ENCODE results near the gene DENND1A.

The DENND1A gene

DNA sequence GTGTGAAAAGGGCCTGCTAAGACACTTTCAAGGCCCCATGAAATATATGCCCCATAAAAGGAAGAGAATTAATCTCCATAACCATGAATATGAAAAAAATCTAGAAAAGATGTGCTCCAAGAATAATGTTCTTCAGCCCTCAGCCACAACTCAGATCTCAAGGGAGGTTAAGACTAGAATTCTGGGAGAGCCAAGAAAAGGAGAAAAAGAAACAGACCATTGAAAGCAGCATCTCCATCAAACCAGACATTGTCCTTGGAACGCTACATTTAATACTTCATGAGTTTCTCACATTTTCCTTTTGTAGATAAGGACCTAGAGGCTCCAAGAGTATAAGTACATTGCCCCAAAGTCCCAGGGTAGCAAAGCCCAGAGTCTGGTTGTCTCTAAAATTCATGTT lies 270.6 kb downstream of the DENND1A start:
- no peak for DNase-seq (ENCODE audit: insufficient read length, low spot score)
- TF ChIP-seq, protein P1, sequence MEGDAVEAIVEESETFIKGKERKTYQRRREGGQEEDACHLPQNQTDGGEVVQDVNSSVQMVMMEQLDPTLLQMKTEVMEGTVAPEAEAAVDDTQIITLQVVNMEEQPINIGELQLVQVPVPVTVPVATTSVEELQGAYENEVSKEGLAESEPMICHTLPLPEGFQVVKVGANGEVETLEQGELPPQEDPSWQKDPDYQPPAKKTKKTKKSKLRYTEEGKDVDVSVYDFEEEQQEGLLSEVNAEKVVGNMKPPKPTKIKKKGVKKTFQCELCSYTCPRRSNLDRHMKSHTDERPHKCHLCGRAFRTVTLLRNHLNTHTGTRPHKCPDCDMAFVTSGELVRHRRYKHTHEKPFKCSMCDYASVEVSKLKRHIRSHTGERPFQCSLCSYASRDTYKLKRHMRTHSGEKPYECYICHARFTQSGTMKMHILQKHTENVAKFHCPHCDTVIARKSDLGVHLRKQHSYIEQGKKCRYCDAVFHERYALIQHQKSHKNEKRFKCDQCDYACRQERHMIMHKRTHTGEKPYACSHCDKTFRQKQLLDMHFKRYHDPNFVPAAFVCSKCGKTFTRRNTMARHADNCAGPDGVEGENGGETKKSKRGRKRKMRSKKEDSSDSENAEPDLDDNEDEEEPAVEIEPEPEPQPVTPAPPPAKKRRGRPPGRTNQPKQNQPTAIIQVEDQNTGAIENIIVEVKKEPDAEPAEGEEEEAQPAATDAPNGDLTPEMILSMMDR (IDR thresholded peaks at IDR 0.05; ENCODE audit: insufficient read depth, missing control alignments) = no peak
- FAIRE-seq = no peak

DNA sequence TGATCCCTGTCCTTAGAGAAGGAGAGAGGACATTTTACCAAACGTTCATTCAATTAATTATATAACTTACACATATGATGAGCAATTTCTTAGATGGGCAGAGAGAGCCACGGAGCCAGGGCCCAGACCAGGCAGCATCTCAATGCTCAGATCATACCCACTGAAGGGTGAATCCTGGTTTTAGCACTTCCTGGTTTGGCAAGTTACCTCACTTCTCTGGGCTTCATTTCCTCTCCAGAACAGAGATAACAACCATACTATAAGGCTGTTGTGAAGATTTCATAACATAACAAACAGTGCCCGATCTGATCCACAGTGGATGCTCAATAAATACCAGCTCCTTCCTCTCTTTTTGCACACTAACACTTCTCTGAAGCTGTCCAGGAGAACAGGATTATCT lies 271.1 kb downstream of the DENND1A start:
- FAIRE-seq (peak; percentile 16), DNase-seq (ENCODE audit: insufficient read length, low spot score) (no peak)
- TF ChIP-seq, protein P1 (IDR thresholded peaks at IDR 0.05; ENCODE audit: insufficient read depth, missing control alignments) = no peak

DNA sequence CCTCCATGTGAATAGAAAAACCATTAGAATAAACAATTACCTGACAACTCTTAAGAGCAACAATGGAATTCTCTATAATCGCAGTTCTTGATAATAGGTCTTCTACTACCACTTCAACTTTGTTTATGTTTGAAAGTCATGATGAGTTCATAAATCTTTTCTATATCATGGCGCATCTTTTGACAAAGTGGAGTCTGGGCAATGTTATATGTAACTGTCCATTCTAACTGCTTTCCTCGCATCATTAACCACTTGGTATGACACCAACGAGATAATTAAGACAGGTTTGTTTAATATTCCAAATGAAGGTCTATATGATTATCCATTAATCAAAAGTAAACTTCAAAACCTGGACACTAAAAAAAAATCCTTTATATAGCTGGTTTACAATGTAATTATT lies 272.0 kb downstream of the DENND1A start:
- TF ChIP-seq, protein P1 (IDR thresholded peaks at IDR 0.05; ENCODE audit: insufficient read depth, missing control alignments) = no peak
- no peak for DNase-seq (ENCODE audit: insufficient read length, low spot score)

DNA sequence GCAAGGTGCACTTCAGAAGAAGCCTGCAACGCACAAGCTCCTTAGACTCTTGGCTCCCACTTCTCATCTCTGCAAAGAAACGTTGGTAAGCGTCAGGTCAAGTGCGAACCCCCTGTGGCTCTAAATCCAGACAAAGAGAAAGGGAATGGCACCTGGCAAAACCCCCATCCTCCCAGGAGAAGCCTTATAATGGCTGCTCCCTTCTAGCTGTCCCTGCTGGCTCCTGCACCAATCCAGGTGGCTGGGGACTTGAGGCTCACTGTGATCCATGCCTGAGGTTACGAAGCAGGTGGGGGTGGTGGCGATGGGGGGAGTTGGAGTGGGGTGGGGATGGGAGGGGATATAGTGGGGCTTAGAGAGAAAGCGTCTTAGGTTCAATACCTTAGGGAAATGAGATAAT lies 272.8 kb downstream of the DENND1A start:
- DNase-seq (ENCODE audit: insufficient read length, low spot score) (no peak), FAIRE-seq (no peak)
- TF ChIP-seq, protein P1 (IDR thresholded peaks at IDR 0.05; ENCODE audit: insufficient read depth, missing control alignments) = no peak

More for the DNA sequence above, 272.0 kb downstream of the DENND1A start:
- no peak for FAIRE-seq

DNA sequence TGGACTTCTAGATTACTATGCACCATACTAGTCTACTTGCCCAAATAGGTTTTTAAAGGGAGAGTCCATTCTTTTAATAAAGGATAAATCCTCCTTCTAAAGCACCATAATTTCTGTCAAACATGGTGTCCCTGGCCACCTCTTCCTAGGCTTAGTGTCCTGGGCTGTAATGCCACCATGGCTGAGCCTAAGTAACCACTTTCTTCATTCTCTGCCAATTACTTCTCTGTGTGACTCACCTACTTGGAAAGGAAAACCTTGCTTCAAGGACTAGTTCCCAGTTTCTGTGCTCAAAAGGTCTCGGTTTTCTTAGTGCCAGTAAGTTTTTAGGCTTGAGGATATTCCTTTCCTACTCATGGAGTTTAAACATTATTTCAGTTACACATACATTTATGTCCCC lies 273.4 kb downstream of the DENND1A start:
- TF ChIP-seq, protein P1 (IDR thresholded peaks at IDR 0.05; ENCODE audit: insufficient read depth, missing control alignments) = no peak
- FAIRE-seq (no peak), DNase-seq (ENCODE audit: insufficient read length, low spot score) (no peak)

DNA sequence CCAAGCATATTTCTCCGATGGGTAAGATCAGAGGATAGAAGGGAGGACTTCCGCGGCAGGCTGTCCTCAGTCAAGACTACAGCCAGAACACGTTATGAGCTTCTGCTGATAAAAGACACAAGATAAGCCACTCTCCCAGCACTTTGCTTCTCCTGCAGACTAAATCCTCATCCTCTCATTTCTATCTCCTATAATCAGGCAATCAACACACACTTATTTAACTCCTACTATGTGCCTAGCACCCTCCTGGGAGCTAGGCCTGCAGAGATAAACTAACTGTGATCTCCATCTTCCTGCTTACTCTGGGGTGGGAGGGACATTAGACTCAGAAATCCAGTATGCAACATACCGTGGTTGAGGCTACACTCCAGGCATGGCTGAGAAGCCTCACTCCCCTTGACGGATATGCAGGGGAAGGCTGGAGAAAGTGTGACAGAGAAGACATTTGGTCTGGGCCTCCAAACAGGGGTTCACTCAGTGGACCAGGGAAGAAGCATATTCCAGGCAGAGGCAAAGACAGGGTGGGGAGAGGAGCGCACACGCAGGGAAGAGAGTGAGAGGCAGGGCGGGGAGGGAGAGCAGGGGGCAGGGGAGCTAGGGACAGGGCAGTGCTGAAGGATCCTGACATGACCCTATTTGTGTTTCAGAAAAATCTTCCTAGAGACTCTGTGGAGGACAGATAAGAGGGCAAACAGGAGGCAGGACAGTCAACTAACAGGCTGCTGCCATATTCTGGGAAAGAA lies 274.1 kb downstream of the DENND1A start:
- FAIRE-seq = no peak
- TF ChIP-seq, protein P1 (IDR thresholded peaks at IDR 0.05; ENCODE audit: insufficient read depth, missing control alignments) = no peak
- DNase-seq (ENCODE audit: insufficient read length, low spot score) = no peak

DNA sequence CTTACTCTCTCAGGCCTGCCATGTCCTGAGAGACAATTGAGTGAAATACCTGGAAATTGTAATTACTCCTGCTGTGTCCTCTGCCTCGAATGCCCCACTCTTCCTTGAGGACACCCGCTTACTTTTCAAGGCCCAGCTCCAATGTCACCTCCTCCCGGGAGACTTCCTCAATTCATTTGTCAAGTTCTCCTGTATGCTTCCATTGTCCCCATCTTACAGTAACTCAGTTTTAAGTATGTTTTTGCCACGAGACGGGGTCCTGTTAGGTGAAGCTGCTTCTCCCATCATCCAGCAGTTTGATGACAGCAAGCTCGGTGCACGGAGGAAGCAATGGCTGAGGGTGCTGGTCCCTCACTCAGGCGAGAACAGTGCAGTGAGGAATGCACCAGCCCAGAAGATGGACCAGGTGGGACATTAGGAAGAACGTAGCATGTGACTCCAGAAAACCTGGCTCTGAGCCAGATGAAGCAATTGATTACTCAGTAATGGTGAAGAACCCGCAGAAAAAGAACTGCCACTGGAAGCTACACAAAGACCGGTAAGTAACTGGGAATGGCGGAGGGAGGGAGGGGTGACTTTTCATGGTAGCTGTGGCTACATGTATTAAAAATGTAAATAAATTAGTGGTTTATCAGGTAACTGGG lies 274.8 kb downstream of the DENND1A start:
- TF ChIP-seq, protein P1 (IDR thresholded peaks at IDR 0.05; ENCODE audit: insufficient read depth, missing control alignments) = no peak
- DNase-seq (ENCODE audit: insufficient read length, low spot score) (no peak), FAIRE-seq (no peak)

Measured in D721Med (cell line).